ENCODE measurements around the gene HBE1. TPM values are rescaled to one million over a fixed set of nuclear protein-coding genes. Genes with fewer than 3 reads are reported as not detected.

HBE1 gene
- total and polyA plus RNA-seq, 9 of the 15 experiments (the other 6 are each of a cell fraction or from before 2014, with no cell fraction given), result 612 to 10,250 (median 2,181) TPM

- TF ChIP-seq E2F1 (CRISPR knock-in tag; IDR thresholded peaks at IDR 0.05) (no peak), E2F3 (CRISPR knock-in tag; IDR thresholded peaks at IDR 0.05) (no peak), TCF7 (IDR thresholded peaks at IDR 0.05; ENCODE audit: borderline replicate concordance) (no peak), ZNF324 (CRISPR knock-in tag; IDR thresholded peaks at IDR 0.05) (no peak), TFE3 (CRISPR knock-in tag; IDR thresholded peaks at IDR 0.05) (no peak), ZNF274 (IDR thresholded peaks at IDR 0.05; ENCODE audit: borderline replicate concordance, low read depth, low read length) (no peak), RUNX1 (IDR thresholded peaks at IDR 0.05; ENCODE audit: low read depth) (no peak), POLR2AphosphoS5 (IDR thresholded peaks at IDR 0.05; ENCODE audit: control insufficient read depth, insufficient read depth, low read depth, low read length) (peak; percentile 81), U2AF1 (optimal IDR thresholded peaks at IDR 0.05; ENCODE audit: low read depth, low read length) (no peak), SMARCE1 (IDR thresholded peaks at IDR 0.05) (peak; percentile 92), BDP1 (IDR thresholded peaks at IDR 0.05; ENCODE audit: insufficient read depth, insufficient read length) (no peak), ZNF668 (CRISPR knock-in tag; IDR thresholded peaks at IDR 0.05) (no peak), CHD4 (IDR thresholded peaks at IDR 0.05; ENCODE audit: insufficient read depth, insufficient replicate concordance, low read depth, low read length, poor library complexity, severe bottlenecking) (no peak), HNRNPK (IDR thresholded peaks at IDR 0.05; ENCODE audit: low read depth, low read length, poor library complexity, severe bottlenecking) (no peak), CBX5 (IDR thresholded peaks at IDR 0.05; ENCODE audit: borderline replicate concordance, low read depth) (no peak), ZNF280A (IDR thresholded peaks at IDR 0.05; ENCODE audit: low read depth, partially characterized antibody) (no peak), NCOA1 (IDR thresholded peaks at IDR 0.05; ENCODE audit: low read depth) (no peak), NFE2 (IDR thresholded peaks at IDR 0.05; ENCODE audit: low read depth) (peak; percentile 71), BACH1 (tag; IDR thresholded peaks at IDR 0.05) (no peak), NFXL1 (CRISPR knock-in tag; IDR thresholded peaks at IDR 0.05) (no peak), ZNF76 (CRISPR knock-in tag; IDR thresholded peaks at IDR 0.05; ENCODE audit: borderline replicate concordance) (no peak), ATF7 (IDR thresholded peaks at IDR 0.05) (0 out of 2 replicates have a peak, but pooled peaks have one; percentile 58)
- TF ChIP-seq, protein P1, sequence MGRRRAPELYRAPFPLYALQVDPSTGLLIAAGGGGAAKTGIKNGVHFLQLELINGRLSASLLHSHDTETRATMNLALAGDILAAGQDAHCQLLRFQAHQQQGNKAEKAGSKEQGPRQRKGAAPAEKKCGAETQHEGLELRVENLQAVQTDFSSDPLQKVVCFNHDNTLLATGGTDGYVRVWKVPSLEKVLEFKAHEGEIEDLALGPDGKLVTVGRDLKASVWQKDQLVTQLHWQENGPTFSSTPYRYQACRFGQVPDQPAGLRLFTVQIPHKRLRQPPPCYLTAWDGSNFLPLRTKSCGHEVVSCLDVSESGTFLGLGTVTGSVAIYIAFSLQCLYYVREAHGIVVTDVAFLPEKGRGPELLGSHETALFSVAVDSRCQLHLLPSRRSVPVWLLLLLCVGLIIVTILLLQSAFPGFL (CRISPR knock-in tag; IDR thresholded peaks at IDR 0.05), result no peak
Observed at GRCh38 chr11:5275369-5276110, 5.8 kb upstream of the HBE1 start (continued).

Measured in K562 (cell line).